GM11168 (cell line): ENCODE data around the gene LDLRAP1.

Experiments used
- in situ Hi-C: fragments of 300-500 bp; cut with MboI; formaldehyde crosslinking; loops from one replicate; pipeline ENCODE4 v1.12.0; 2022; ENCODE audit warnings: low sequenced_read_pairs; ENCODE audit not compliant: unreplicated experiment

LDLRAP1 gene

DNA sequence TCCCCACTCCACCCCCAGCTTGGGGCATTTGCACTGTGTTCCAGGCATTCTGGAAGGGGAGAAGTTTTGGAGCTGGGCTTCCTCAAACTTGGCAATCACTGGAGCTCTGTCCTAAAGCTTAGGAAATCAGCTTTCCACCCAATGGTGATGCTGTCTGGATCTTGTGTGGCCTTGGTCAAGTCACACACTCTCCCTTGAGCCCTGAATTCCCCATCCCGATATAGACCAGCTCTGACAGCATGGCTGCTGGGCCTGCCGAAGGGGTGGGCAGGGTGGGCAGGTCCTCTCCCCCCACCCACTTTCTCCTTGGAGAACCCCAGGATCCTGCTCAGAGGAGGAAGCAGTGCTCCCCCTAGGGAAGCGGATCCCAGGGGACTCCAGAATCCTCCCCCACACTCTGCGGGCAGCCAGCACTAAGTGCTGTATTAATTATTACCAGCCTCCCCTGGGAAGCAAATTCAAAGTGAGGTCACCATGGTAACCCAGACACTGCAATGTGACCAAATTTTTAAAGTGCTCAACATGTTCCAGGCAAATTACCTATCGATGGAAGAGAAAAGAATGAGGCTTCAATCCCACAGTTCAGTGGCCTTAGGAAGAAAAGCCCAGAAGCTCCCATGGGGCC is 21.3 kb upstream of the LDLRAP1 start:
- in situ Hi-C loops = loop anchor here (10.0 kb wide), 1 partner anchor 293 kb away; the partner anchor contains the start of gene MTFR1L

DNA sequence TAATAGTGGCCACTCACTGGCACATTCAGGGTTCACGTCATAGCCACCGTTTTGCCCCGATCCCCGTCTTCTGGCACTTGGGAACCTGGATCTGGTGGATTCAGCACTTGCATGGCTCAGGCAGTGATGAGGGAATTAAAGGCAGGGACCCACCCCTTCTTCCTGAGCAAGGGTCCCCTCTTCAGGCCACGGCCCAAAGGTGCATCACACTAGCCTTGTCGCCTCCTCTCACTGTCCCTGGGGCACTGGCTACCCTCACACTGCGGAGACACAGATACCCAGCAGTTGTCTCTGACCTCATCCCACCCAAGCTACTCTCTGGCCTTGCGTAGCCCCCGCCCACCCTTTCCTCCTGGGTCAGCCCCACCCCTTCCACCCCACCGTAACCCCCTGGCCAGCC is 19.9 kb upstream of the LDLRAP1 start:
- in situ Hi-C loops = loop anchor here (10.0 kb wide), 1 partner anchor 291 kb away; the partner anchor contains the start of gene MTFR1L

DNA sequence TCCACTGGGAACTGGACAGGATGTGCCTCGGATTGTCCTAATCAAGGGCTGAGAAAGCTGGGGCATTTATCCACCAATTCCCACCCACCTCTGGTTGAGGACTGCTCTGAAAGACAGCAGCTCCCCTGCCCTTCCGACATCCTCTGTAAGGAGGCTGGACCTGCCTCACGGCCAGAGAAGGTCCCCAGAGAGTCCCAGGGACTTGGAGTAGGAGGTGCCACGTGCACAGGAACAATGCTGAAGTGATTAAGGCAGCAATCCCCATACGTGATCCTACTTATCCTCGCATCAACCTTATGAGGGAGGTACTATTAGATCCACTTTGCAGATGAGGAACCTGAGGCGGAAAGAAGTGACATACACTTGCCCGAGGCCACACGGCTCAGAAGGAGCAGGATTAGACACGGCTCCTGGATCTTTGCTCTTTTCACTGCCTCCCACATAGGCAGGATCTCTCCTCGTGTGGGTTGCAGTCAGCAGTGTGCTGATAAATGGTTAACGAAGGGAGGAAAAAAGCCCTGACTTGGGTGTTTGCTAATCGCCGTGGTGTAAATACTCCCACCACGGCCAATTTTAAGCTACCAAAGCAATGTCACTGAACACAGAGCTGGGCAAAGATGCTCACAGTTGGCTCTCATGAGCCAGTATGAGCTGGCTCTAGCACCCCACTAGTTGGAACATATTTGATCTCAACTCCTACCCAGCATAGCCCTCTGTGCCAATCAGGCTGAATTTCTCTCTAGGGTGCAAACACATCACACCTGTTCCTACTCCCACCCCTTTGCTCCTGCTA is 18.6 kb upstream of the LDLRAP1 start:
- in situ Hi-C loops = loop anchor here (10.0 kb wide), 1 partner anchor 290 kb away; the partner anchor contains the start of gene MTFR1L

DNA sequence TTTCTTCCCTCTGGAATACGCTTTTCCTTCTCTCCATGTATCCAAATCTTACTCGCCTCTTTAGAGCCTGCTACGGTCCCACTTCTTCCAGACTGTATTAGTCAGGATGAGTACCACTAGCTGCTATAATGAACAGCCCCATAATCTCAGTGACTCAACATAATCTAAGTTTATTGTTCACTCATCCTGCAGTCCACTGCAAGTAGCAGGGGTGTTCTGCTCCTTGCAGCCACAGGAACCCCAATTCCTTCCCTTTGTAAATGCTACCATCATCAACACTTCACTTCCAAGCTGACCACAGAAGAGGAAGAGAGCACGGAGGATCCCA is 18.1 kb upstream of the LDLRAP1 start:
- in situ Hi-C loops = loop anchor here (10.0 kb wide), 1 partner anchor 289 kb away; the partner anchor contains the start of gene MTFR1L

DNA sequence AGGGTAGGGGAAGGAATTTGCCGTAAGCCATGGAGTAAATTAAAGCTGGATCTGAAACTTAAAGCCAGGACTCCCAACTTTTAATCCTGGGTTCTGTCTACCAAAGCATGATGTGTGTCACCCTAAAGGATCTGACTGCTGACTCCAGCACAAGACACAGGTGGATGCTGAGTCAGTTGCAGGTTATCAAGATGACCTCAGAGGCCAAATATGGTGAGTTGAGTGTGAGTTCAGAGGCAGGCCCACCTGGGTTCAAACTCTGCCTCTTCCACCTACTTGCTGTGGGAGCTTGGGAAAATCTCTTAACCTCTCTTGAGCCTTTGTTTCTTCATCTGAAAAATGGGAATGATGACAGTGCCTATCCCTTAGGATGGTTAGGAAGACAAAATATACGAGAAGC is 16.7 kb upstream of the LDLRAP1 start:
- in situ Hi-C loops = loop anchor here (10.0 kb wide), 1 partner anchor 288 kb away; the partner anchor contains the start of gene MTFR1L

DNA sequence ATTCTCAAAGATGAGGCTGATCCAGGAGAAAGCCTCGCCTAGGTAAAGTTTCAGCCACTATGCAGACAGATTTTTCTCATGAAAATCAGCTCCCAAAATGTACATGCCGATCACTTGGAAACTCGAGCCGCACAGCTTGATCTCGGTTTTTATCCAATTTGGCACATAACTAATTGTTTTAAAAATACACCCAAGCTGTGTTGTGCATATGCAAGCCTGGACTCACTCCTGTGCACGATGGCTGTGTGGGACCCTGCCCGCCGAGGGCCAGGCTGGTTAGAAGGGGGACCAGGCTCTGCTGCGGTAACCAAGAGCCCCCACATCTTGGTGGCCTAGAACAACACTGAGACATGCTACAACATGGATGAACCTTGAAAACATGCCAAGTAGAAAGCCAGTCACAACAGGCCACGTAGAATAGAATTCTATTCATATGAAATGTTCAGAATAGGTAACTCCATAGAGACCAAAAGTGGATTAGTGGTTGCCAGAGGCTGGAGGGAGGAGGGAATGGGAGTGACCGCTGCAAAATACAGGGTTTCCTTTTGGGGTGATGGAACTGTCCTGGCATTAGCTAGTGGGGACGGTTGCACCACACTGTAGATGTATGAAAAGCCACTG is 16.1 kb upstream of the LDLRAP1 start:
- in situ Hi-C loops = loop anchor here (10.0 kb wide), 1 partner anchor 287 kb away; the partner anchor contains the start of gene MTFR1L

DNA sequence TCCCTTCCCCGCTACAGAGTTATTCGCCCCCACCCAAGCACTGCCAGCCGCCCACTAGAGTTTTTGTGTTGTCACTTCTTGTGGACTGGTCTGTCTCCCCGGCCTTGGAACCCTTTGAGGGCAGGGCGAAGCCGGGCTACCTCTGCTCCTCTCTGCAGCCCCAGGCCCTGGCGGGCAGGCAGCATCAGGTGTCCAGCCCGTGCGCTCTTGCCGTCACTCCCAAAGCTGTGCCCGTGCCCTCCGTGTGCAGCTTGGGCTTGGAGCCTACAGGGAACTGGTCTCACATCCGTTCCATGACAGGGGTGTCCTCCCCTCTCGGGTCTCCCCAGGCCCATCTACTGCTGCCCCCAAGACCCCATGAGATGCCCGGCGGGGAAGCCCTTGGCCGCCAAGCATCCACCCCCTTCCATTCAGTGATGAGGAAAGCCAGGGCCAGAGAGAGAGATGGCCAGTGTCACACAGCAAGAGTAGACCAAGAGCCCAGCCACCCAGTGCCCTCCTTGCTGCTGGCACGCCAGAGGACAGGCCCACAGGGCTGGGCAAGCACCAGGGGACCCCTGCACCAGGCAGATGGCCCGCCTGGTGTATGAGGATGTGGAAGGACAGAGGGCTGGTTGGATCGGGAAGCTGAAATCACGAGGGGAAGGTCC is 15.3 kb upstream of the LDLRAP1 start:
- in situ Hi-C loops = loop anchor here (10.0 kb wide), 1 partner anchor 287 kb away; the partner anchor contains the start of gene MTFR1L

DNA sequence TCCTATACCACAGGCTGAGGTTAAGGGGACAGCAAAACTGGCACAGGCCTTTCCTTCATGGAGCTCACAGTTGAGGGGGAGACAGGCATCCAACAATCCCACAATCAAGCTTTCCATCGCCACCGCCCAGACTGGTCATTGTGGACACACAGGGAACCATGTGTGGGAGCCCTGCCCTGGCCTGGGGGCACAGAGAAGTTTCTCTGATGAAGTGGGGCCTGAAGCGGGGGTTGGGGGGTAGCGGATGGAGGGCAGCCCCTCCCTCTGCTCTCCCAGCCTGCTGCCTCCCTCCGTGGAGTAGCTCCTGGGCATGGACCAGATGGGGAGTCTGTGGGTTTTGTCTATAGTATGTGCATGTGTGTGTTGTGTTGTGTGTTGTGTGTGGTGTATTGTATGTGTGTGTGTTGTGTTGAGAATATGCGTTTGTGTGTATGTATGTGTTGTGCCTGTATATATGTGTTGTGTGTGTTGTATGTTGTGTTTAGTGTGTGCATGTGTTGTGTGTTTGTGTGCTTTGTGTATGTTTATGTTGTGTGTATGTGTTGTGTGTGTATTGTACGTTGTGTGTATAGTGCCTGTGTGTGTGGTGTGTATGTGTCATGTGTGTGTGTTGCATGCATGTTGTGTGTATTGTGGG is 14.4 kb upstream of the LDLRAP1 start:
- in situ Hi-C loops = loop anchor here (10.0 kb wide), 1 partner anchor 286 kb away; the partner anchor contains the start of gene MTFR1L

DNA sequence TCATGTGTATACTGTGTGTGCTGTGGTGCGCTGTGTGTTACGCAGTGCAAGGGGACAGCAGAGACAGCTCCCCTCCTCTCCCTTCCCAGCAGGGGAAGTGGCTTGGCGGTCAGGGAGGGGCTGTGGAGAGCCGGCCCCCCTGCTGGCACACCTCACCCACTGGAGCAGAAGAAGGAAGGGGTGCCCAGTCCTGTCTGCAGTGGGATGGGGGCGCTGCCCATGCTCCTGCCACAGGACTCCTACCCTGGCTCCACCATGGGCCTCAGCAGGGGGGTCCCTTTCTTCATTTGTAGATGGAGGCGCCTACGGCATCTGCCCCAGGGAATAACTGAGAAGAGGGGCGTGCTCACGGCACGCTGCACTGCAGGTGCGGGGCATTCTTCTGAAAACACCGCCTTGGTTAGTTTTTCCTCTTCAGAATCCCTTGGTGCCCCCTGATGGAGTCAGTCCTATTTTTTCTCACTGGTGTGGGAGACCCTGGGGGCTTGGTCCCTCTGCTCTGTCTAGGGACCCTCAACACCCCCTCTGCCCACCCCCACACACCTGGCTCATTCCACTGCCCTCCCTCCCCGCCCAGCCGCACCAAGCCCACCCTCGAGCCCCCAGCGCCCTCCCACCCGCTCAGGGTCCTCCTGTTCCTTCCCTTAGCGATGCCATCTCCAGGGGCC is 13.8 kb upstream of the LDLRAP1 start:
- in situ Hi-C loops = loop anchor here (10.0 kb wide), 1 partner anchor 285 kb away; the partner anchor contains the start of gene MTFR1L

DNA sequence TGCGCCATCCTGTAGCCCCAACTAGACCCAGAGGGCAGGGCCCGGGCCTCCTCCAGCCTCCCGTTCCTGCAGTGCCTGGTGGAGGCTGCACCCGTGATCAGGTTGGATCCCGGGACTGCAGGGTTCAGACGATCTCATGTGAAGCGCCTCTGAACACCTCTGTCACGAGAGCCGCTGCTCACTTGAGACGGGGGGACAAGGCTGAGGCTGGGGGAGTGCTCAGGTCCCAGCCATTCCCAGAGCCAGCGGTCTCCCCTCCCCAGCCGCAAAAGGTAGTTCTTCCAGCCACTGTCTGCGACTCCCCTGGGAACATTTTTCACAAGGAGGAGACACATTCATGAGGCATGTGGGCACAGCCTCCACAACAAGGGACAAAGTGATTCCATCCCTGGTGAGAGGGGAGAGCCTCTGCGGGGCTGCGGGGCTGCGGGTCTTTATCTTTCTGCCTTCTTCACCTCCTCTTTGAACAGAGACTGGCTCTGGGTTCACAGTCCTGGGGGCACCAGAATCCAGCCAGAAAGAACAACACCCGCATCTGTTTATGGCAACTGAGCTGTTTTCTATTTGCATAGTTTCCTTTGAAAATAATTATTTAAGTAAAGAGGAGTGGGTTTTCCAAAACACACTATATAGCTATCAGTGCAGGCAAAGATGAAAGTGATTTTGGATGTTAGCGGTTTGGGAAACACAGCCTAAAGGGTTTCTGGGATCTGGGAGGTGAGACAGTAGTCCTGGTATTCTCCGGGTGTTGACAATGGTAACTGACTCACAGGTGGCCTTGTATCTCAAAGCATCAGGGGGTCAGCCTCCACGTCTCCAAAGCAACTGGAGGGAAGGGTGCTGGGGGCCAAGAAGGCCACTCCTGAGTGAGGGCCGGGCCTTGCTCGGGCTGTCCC is 13.0 kb upstream of the LDLRAP1 start:
- in situ Hi-C loops = no loop called here

DNA sequence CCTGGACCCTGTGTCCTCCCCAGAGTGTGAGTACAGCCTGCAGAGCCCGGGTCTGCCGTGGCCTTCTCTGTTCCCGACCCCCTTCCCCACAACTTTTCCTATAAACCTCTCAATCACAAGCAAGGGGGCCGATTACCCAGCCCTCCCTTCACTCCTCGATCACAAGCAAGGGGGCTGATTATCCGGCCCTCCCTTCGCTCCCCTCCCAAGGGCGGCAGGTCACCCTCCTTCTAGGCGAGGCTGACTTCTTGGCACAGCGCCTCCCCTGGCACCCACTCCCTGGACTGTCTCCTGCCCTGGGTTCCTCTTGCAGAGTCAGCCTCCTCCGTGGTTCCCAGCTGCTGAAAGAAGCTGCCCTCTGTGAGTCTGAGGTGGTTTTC is 12.3 kb upstream of the LDLRAP1 start:
- in situ Hi-C loops = no loop called here

DNA sequence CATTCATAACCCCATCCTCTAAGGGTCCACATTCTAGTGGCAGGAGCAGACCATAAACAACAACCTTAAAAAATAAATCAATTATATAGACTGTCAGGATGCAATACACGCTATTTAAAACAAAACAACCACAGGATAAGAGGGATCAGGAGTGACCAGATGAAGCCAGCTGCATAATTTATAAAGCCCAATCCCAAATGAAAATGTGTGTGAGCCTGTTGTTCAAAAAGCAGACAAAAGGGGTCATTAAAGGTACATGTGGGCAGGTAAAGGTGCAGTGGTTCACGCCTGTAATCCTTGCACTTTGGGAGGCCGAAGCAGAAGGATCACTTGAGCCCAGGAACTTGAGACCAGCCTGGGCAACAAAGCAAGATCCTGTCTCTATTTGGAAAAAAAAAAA is 10.4 kb upstream of the LDLRAP1 start:
- in situ Hi-C loops = no loop called here

DNA sequence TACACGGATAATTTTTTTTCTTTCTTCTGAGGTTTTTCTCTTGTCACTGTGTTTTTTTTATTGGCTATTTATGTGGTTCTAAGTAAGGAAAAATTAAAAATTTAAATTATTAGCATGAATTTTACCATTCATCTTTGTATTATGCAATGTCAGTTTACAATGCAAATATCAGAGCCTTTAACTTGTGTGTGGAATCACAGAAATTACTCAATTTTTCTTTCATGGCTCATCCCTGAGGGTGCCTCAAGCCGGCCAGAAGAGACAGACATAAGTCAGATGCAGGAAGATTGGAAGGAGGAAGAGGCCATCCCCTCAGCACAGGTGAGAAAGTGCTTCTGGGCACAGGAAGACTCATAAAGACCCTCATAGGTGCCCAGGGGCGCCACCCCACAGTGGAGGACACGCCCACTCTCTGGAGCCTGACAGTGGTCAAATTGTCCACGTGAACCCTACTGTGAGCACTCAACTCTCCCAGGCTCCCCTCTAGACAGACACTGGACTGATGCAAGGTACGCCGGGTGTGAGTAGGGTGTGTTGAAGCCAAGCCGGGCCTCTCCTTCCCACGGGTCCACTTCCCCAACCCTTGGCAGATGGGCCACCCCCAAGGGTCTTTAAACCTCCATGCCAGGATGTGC is 9.5 kb upstream of the LDLRAP1 start:
- in situ Hi-C loops = no loop called here

DNA sequence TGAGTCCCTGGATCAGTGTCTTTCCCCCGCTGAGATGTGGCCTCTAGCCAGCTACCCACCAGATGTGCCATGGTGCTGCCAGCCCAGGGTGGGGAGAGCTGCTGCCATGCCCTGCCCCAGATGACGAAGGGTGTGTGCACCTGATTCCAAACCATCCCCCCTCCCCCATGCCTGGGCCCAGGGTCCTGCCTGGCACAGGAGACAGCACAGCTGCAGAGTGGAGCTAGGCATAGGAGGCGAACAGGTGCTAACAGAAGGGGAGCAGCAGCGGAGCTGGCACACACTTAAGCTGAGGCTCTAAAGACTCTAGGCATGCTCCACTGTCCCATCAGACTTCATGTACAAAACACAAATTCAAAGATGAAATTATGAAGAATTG is 9.0 kb upstream of the LDLRAP1 start:
- in situ Hi-C loops = no loop called here

DNA sequence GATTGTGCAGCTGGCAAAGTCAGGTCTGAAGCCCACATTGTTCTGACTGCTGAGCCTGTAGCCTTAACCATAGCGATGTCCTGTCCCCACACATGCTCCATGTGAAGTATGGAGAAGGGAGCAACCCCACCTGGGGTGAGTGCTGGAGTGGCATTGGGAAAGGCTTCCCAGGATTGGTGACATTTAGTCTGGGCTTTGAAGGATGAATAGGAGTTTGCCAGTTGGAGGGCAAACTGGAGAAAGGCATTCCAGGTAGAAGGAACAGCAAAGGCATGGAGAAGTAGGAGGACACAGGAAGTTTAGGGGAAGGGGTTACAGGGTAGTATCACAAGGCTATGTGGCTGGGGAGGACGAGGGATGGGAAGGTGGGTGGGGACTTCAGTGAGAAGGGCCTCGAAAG is 7.3 kb upstream of the LDLRAP1 start:
- in situ Hi-C loops = no loop called here

DNA sequence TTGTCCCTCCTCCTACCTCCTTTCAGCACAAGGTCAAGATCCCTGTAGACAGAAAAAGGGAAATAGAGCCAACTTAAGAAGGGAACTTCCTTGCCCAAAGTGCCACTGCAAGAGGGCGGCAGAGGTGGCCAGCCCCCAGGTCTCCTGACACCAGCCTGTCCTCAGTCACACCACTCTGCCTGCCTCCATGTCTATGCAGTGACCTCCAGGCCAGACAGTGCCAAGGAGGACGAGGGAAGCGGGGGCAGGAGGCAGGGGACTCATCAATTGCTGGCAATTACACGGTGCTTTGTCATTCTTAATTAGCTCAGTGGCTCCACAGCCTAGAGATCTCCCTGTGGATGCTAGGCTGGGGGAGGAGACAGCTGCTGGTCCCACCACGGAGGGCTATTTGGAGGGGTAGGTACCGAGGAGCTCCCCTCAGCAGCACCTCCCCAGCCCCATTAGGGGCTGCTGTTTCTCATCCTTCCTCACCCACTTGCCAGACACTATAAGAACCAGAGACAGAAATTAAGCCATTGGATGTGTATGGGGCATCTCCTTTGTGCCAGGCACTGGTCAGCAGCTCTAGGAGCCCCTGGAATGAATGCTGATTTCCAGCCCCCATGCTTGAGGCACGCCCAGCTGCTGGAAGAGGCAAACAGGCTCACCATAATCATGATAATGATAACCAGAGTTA is 6.1 kb upstream of the LDLRAP1 start:
- in situ Hi-C loops = no loop called here

DNA sequence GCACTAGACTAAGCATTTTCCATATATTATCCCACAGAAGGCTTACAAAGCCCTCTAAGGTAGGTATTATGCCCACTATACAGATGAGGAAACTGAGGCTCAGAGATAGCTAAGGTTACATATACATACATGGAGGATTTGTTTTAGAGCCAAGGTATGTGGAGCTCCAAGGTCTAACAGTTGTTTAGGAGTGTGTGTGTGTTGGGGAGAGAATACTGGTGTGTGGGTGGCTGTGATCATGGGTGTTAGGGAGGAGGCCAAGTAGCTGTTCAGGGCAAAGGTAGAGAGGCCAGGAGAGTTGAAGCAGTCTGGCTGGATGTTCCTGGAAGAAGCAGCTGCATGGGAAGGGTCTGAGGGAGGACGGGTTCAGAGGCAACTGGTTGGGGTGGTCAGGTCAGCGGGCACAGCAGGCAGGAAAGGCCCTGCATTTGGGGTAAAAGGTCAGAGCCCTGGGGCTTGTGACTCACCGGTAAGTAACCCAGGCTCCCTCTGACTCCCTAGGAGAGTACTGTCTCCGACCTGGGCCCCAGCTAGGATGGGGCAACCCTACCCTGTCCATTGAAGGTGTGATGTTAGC is 5.1 kb upstream of the LDLRAP1 start:
- in situ Hi-C loops = no loop called here
